Measurements from ENCODE around the gene PODN. TPM values are rescaled to one million over a fixed set of nuclear protein-coding genes. Genes with fewer than 3 reads are reported as not detected.

The PODN gene
- total RNA-seq, 2 donors from 2014 or later, result 28.6 to 84.9 TPM

GRCh38 chr1:53071167-53071865, 9.3 kb downstream of the PODN start:
- peak; percentile 5 for DNase-seq
- ATAC-seq, result no peak
- intact Hi-C loops (cut with DNase I), result no loop called here

GRCh38 chr1:53071915-53072314, 9.9 kb downstream of the PODN start:
- ATAC-seq, result no peak
- intact Hi-C loops (cut with DNase I), result no loop called here
- no peak for DNase-seq

GRCh38 chr1:53073287-53073686, 11.3 kb downstream of the PODN start:
- intact Hi-C loops (cut with DNase I), result no loop called here
- ATAC-seq, result no peak
- peak; percentile 6 for DNase-seq

GRCh38 chr1:53073868-53074311, 11.9 kb downstream of the PODN start:
- ATAC-seq (peak; percentile 62 to 77), DNase-seq (peak; percentile 45)
- intact Hi-C loops (cut with DNase I), result no loop called here

- DNase-seq (peak; percentile 0), ATAC-seq (no peak)
- intact Hi-C loops (cut with DNase I), result no loop called here
Observed at GRCh38 chr1:53074313-53075154, 12.5 kb downstream of the PODN start.

- ATAC-seq (no peak), DNase-seq (peak; percentile 15)
- intact Hi-C loops (cut with DNase I), result no loop called here
Observed at GRCh38 chr1:53075206-53075605, 13.2 kb downstream of the PODN start.

GRCh38 chr1:53075761-53076163, 13.7 kb downstream of the PODN start:
- DNase-seq (peak; percentile 18), ATAC-seq (no peak)
- intact Hi-C loops (cut with DNase I), result no loop called here

- DNase-seq, result peak; percentile 7
- no peak for ATAC-seq
- intact Hi-C loops (cut with DNase I), result no loop called here
Observed at GRCh38 chr1:53076165-53076564, 14.2 kb downstream of the PODN start.

GRCh38 chr1:53076721-53077598, 14.9 kb downstream of the PODN start:
- intact Hi-C loops (cut with DNase I), result no loop called here
- ATAC-seq (no peak), DNase-seq (peak; percentile 19)

- intact Hi-C loops (cut with DNase I), result no loop called here
- DNase-seq (peak; percentile 16), ATAC-seq (no peak)
Observed at GRCh38 chr1:53077599-53077965, 15.6 kb downstream of the PODN start.

GRCh38 chr1:53078333-53079101, 16.5 kb downstream of the PODN start:
- ATAC-seq (no peak), DNase-seq (no peak)
- intact Hi-C loops (cut with DNase I), result no loop called here

- ATAC-seq, result no peak
- no peak for DNase-seq
- intact Hi-C loops (cut with DNase I), result no loop called here
Observed at GRCh38 chr1:53079251-53079650, 17.2 kb downstream of the PODN start.

GRCh38 chr1:53080041-53080440, 18.0 kb downstream of the PODN start:
- no peak for DNase-seq
- intact Hi-C loops (cut with DNase I), result no loop called here
- no peak for ATAC-seq

GRCh38 chr1:53080769-53081168, 18.8 kb downstream of the PODN start:
- DNase-seq (no peak), ATAC-seq (no peak)
- intact Hi-C loops (cut with DNase I), result no loop called here

GRCh38 chr1:53081384-53082066, 19.5 kb downstream of the PODN start:
- intact Hi-C loops (cut with DNase I), result no loop called here
- no peak for DNase-seq
- no peak for ATAC-seq

GRCh38 chr1:53082826-53083455, 20.9 kb downstream of the PODN start:
- intact Hi-C loops (cut with DNase I), result no loop called here
- ATAC-seq (no peak), DNase-seq (no peak)

- ATAC-seq, result no peak
- intact Hi-C loops (cut with DNase I), result no loop called here
- no peak for DNase-seq
Observed at GRCh38 chr1:53083636-53084588, 21.9 kb downstream of the PODN start.

Measured in left cardiac atrium (tissue), 4 donors.